Nephron progenitor cell (in vitro differentiated cells): ENCODE results near the gene PCDH9.

Experiments used
- DNase-seq: peaks from one replicate; pipeline ENCODE4 v3.0.0; 2021
- H3K27ac Mint-ChIP-seq: 2 replicates; pipeline ENCODE4 v1.8.0; 2021; ENCODE audit warnings: mild to moderate bottlenecking, moderate library complexity, mixed read lengths
- H3K27me3 Mint-ChIP-seq: 2 replicates; pipeline ENCODE4 v1.8.0; 2021; ENCODE audit warnings: mild to moderate bottlenecking, low read depth, mixed read lengths; ENCODE audit not compliant: poor library complexity
- H3K36me3 Mint-ChIP-seq: 2 replicates; pipeline ENCODE4 v1.8.0; 2021; ENCODE audit warnings: low read depth, mixed read lengths
- H3K4me1 Mint-ChIP-seq: 2 replicates; pipeline ENCODE4 v1.8.0; 2021; ENCODE audit warnings: mixed read lengths
- H3K4me3 Mint-ChIP-seq: 2 replicates; pipeline ENCODE4 v1.8.0; 2021; ENCODE audit warnings: mild to moderate bottlenecking, moderate library complexity, mixed read lengths
- H3K9me3 Mint-ChIP-seq: 2 replicates; pipeline ENCODE4 v1.8.0; 2021; ENCODE audit warnings: mild to moderate bottlenecking, moderate library complexity, mixed read lengths
- CTCF ChIP-seq: fragments of 200-600 bp; sonication (generic); IDR thresholded peaks from 2 replicates; pipeline ENCODE4 v1.5.0; 2021; ENCODE audit warnings: antibody characterized with exemption

The PCDH9 gene

GRCh38 chr13:66443926-66444325 is 786.2 kb downstream of the PCDH9 start:
- no peaks in the 10 kb centered on the region for H3K4me1 Mint-ChIP-seq
- DNase-seq = no peak

GRCh38 chr13:66440938-66441337 is 789.2 kb downstream of the PCDH9 start:
- Mint-ChIP-seq H3K27ac (no peak overlapping the region), H3K4me3 (no peak overlapping the region), H3K27me3 (no peaks in the 10 kb centered on the region), H3K9me3 (peaks cover 9% of the 10 kb centered on the region), H3K36me3 (no peaks in the 10 kb centered on the region), H3K4me1 (no peaks in the 10 kb centered on the region)
- no peak for TF ChIP-seq CTCF
- DNase-seq = no peak

More at GRCh38 chr13:66443926-66444325, 786.2 kb downstream of the PCDH9 start:
- no peak for TF ChIP-seq CTCF
- no peaks in the 10 kb centered on the region for H3K9me3 Mint-ChIP-seq
- H3K27me3 Mint-ChIP-seq = no peaks in the 10 kb centered on the region
- H3K4me3 Mint-ChIP-seq = no peak overlapping the region
- H3K27ac Mint-ChIP-seq = no peak overlapping the region
- H3K36me3 Mint-ChIP-seq = no peaks in the 10 kb centered on the region

GRCh38 chr13:66430728-66431127 is 799.4 kb downstream of the PCDH9 start:
- Mint-ChIP-seq H3K9me3 (no peaks in the 10 kb centered on the region), H3K27me3 (no peaks in the 10 kb centered on the region), H3K4me3 (no peak overlapping the region), H3K4me1 (no peaks in the 10 kb centered on the region), H3K27ac (no peak overlapping the region), H3K36me3 (no peaks in the 10 kb centered on the region)
- DNase-seq = no peak
- TF ChIP-seq CTCF = no peak

GRCh38 chr13:66430269-66430668 is 799.9 kb downstream of the PCDH9 start:
- no peak overlapping the region for H3K27ac Mint-ChIP-seq
- H3K4me1 Mint-ChIP-seq = no peaks in the 10 kb centered on the region
- DNase-seq = no peak

GRCh38 chr13:66429156-66429555 is 801.0 kb downstream of the PCDH9 start:
- Mint-ChIP-seq H3K27ac (no peak overlapping the region), H3K4me3 (no peak overlapping the region), H3K36me3 (no peaks in the 10 kb centered on the region), H3K27me3 (no peaks in the 10 kb centered on the region), H3K4me1 (no peaks in the 10 kb centered on the region), H3K9me3 (no peaks in the 10 kb centered on the region)
- DNase-seq = no peak
- TF ChIP-seq CTCF = no peak

More at GRCh38 chr13:66430269-66430668, 799.9 kb downstream of the PCDH9 start:
- TF ChIP-seq CTCF = no peak
- Mint-ChIP-seq H3K27me3 (no peaks in the 10 kb centered on the region), H3K4me3 (no peak overlapping the region), H3K9me3 (no peaks in the 10 kb centered on the region), H3K36me3 (no peaks in the 10 kb centered on the region)

- no peak for TF ChIP-seq CTCF
- no peak for DNase-seq
- Mint-ChIP-seq H3K4me3 (no peak overlapping the region), H3K4me1 (no peaks in the 10 kb centered on the region), H3K36me3 (no peaks in the 10 kb centered on the region), H3K27ac (no peak overlapping the region), H3K27me3 (peaks cover 5% of the 10 kb centered on the region), H3K9me3 (peaks cover 1% of the 10 kb centered on the region)
Measured at GRCh38 chr13:66427458-66427861, 802.7 kb downstream of the PCDH9 start.
